GM19043 (cell line): Measurements from ENCODE around the gene APLF.
A peak's percentile ranks its signal among the peaks of the same experiment; 100 is the strongest.

ENCODE experiments used
- ATAC-seq: cut with Tn5 transposase; IDR thresholded peaks from one replicate; pipeline ENCODE4 v1.9.1; 2021; ENCODE audit warnings: low read depth; ENCODE audit not compliant: unreplicated experiment

The APLF gene, protein sequence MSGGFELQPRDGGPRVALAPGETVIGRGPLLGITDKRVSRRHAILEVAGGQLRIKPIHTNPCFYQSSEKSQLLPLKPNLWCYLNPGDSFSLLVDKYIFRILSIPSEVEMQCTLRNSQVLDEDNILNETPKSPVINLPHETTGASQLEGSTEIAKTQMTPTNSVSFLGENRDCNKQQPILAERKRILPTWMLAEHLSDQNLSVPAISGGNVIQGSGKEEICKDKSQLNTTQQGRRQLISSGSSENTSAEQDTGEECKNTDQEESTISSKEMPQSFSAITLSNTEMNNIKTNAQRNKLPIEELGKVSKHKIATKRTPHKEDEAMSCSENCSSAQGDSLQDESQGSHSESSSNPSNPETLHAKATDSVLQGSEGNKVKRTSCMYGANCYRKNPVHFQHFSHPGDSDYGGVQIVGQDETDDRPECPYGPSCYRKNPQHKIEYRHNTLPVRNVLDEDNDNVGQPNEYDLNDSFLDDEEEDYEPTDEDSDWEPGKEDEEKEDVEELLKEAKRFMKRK

DNA sequence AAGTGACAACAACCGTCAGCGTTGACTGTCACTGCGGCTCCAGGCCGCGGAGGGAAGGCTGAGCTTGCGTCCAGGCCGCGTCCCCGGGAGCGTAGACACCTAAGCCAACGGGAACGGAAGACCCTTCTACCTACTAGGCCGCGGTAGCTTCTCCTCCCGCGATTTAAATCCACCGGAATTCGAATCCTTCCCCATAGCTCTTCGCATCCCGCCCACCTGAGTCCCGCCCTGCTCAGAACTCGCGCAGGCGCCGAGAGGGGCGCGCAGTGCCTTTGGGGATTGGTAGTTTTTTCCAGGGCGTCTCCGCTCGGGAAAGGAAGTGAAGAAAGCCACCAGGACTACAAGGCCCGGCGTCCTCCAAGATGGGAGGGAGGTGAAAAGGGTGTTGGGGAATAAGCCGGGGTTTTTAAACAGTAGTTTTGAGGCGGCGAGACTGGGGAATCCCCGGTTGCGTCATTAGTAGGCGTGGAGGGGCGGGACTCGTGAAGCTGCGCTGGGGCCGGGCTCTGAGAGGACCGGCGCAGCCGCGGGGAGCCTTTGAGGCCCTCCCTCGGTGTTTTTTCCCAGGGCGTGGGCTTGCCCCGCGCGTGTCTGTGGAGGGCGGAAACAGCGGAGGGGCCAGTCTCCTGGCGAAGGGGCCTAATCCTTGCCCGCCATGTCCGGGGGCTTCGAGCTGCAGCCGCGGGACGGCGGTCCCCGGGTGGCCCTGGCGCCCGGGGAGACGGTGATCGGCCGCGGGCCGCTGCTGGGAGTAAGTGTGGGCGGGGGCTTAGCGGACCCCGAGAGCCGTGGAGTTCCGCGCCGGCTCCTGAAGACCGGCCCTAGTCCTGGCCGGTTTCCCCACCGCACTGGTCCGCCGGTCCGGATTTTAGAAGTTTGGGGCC, at the start of gene APLF, which contains the start of gene FBXO48:
TSS of gene APLF (plus strand) at position 509 of the 884 bp plus-strand sequence. CDS start at position 656, 147 bp downstream.
TSS of gene FBXO48 (minus strand) at position 218 of the 884 bp plus-strand sequence. CDS start 2,149 bp downstream, outside the sequence.
- peak; percentile 90 for ATAC-seq

DNA sequence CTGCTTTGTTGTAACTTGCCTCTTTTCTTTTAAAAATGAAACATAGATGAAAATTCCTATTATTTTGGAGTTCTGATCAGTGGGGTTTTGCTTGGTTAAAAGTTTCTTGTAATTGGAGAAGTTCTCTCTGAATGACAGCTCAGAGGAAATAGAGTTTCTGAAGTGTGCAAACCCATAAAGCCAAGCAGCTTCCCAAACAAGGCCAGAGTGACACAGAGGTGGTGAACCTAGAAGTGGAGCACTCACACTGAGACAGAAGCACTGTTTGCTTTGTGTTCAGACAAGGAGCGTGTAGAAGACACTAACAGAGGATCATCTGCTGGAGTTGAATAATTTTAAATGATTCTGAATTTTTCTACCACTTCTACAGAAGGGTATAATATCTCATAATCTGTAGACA, 49.5 kb upstream of the APLF start:
- no peak for ATAC-seq

DNA sequence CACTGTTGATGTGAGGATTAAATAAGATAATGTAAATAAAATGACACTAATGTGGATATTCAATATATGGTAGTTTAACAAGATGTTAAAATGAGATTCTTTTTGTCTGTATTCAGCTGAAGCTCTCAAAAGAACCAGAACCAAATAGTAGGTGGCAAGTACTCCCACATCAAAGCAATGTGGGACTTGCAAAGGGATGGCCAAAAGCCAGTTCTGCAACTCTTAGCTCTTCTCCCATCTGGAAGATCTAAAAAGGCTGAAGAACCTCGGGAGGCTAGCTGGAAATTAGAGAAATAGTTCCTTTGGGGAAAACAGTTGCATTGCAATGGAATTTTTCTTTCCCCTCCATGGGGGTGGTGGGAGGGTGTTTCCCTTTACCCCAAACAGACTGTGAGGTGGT, 49.0 kb upstream of the APLF start:
- ATAC-seq = no peak

DNA sequence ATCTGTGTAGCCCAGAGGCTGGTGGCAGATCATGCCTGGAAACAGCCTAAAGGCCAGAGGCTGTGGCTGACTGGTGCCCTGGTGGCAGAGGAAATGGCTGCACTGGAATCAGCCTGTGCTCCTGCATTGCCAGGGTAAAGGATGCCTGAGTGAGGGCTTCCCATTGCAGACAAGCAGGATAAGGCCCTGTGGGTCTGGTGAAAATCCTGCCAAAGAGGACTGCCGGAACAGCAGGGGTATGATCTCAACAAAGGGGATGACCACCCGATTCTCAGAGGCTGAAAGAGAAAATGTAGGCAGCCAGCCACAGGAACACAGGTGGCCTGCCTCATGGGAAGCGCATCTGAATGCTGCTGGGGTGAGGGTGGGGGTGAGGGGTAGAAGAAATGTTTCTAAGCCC, 48.5 kb upstream of the APLF start:
- ATAC-seq = no peak

DNA sequence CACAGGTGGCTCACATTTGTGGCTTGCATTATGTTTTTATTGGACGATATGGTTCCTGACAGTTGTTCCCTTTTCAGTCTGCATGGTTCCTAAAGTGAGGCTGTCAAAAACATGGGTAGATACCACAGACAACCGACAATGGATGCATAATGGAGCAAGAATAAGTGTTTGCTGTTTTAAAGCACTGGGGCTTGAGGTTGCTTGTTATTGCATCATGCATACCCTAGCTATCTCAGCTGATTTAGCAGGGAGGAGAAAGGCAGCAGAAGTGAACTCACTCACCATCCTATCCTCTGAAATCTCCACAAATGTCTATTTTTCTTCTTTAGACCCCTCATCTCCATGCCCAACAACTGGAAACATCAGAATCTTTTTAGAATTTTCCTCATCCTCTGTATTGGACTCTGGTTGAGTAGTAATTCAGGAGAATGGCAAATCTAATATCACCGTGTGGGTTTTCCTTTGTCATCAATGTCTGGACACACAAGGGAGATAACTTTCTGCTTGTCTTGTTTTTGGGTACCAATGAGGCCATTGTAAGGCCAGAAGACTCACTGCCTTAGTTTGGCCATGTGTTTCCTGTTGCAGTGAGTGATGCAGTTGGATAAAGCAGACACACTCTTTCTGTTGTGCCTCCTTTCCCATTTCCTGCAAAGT, 47.0 kb upstream of the APLF start:
- no peak for ATAC-seq

DNA sequence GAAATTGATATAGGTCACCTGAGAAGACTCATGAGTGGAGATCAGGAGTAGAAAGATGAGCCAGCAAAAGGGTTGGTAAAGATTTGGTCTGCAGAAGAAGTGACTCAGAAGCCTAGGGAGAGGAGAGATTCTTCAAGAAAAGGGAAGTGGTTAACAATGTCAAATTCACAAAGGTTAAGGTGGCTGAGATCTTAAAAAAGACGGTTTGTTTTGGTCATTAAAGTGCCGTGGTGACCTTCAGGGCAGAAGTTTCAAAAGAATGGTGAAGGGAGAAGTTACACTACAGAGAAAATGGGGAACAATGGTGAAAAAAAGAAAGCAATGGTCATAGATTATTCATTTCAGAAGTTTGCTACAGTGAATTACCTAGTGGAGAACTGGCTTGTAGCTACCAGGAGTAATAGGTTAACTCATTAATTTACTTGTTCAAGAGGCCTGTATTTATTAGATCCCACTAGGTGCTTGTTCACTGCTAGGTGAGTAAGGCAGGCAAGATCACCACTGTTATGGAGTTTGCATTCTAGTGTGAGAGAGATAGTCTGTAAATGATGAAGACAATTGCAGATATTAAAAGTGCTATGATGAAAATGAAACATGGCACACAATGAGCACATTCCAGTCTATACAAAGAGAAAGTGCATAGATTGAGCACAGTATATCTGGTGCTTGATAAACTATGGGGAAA, 43.3 kb upstream of the APLF start:
- ATAC-seq = peak; percentile 82

DNA sequence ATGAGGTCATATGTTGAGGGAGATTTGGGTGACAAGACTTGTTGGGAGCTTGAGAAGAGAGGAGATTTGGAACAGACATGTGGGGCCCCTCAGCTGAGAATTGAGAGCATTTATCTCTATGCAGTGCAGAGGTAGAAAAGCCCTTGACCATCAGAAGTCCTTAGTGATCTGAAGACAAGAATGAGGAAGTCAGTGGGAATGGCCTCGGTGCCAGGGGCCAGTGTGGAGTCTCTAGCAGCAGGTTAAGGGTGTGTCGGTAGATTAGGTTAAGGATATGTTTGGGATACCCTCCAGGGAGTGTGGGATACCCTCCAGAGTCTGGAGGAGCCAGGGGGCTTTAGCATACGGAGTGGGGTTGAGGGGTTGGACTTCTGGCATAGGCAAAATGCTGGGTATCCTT, 41.9 kb upstream of the APLF start:
- ATAC-seq = no peak

DNA sequence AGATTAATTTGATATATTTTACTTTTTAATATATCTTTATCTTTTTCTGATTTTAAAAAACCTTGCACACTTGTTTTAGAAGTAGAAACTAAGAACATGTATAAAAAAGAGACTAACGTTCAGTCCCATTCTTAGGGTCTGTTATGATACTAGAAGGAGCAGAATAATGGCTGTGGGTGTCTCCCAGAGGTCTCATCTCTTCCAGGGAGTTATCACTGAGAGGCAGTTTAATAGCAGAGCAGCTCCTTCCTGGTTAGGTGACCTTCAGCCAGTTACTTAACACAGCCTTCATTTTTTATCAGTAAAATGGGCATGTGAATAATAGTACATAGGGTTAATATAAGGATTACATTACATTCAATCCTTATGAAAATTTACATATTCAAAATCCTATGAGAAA, 40.9 kb upstream of the APLF start:
- no peak for ATAC-seq

DNA sequence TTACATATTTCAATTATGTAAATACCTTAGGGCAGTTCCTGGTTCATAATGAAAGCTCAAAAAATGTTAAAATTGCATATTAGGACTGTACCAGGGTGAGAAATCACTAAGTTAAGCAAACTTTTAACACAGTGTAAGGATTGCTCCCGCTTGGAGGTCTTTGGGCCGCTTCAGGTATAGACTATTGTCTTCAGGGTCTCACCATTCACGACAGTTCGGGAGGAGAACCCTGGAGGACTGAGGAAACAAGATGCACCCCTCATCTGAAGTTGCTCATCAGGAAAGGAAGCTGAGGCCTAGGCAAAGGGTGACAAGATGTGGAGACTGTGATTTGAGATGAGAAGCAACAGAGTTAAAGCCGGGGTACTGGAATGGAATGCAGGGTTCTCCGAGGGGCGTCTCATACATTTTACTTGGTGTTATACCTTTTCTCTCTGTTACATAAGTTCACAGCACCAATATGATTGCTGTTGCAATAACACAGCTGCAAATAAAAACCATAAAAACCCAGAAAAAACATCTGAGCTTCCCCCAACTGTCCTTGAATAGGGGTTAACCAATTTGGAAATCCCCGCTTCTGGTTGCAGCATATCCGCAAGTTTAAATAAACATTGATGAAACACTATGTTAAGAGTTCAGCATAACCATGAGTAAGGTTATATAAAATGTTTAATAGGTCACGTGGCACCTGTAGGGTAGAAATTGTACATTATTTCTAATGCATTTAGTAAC, 40.4 kb upstream of the APLF start:
- ATAC-seq = no peak

DNA sequence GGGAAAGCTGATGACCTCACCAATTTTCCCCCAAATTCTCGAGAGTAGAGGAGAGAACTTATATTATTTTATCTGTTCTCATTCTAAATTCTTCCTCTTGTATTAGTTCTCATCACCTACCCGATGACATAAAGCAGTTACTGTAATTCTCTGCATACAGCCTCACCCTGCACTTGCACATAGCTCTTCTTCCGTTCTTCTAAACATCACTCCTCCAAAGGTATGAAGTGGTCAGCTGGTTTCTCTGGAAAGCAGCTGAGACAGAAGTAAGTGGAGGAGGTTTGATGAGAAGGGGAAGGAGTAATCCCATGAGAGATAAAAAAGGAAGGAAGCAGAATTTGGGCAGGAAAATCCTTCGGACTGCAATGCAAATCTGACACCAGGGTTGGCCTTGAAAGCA, 39.3 kb upstream of the APLF start:
- no peak for ATAC-seq

DNA sequence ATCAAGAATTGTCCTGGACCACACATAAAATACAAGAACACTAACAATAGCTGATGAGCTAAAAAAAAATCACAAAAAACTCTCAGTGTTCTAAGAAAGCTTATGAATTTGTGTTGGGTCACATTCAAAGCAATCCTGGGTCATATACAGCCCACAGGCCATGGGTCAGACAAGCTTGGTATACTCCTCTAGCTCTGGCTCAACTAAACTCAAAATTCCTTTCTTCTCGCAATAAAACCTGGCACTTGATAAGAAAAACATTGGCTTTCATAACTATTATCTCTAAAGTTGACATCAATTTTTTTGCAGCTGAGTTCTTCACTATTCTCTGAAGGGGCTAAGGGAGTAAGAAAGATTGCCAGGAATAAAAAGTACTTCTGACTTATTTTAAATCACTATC, 38.6 kb upstream of the APLF start:
- ATAC-seq = no peak

DNA sequence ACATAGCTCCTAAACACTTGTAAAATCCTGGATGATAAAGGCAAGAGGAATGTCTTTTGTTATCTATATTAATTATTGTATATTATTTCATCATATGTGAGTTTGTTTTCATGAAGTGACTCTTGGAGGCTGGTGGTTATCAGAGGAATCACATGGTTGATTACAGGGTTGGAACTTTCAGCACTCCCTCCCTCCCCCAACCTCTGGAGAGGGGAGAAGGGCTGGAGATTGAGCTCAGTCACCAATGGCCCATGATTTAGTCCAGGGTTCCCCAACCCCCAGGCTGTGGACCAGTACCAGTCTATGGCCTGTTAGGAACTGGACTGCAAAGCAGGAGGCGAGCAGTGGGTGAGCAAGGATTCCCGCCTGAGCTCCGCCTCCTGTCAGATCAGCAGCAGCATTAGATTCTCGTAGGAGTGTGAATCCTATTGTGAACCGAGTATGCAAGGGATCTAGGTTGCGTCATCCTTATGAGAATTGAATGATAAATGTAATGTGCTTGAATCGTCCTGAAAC, 38.0 kb upstream of the APLF start:
- no peak for ATAC-seq

DNA sequence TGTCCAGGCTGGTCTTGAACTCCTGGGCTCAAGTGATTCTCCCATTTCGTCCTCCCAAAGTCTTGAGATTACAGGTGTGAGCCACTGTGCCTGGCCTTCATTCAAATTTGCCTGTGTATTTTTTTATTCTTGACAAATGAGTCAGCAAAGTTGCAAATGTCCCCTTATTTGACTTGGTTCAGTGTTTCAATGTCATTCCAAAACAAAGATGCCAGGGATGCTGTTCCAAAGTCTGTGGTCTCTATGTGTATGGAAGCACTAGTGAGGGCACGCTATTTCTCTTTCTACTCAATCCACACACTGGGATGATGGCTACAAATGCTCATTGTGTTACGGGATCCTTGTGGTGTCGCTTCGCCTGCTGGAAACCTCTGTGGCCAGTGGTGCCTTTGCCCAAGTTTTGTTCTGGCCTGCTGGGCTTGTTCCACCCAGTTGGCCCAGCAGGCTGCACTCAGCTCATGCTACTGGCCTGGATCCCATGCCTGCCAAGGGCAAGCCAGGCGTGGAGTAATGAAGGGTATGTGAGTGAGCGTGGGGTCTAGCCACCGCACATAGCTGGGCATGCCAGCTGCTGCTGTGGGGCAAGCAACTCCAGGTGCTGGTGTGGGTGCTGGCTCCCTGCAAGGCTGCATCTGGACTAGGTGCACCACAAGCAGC, 35.9 kb upstream of the APLF start:
- no peak for ATAC-seq

DNA sequence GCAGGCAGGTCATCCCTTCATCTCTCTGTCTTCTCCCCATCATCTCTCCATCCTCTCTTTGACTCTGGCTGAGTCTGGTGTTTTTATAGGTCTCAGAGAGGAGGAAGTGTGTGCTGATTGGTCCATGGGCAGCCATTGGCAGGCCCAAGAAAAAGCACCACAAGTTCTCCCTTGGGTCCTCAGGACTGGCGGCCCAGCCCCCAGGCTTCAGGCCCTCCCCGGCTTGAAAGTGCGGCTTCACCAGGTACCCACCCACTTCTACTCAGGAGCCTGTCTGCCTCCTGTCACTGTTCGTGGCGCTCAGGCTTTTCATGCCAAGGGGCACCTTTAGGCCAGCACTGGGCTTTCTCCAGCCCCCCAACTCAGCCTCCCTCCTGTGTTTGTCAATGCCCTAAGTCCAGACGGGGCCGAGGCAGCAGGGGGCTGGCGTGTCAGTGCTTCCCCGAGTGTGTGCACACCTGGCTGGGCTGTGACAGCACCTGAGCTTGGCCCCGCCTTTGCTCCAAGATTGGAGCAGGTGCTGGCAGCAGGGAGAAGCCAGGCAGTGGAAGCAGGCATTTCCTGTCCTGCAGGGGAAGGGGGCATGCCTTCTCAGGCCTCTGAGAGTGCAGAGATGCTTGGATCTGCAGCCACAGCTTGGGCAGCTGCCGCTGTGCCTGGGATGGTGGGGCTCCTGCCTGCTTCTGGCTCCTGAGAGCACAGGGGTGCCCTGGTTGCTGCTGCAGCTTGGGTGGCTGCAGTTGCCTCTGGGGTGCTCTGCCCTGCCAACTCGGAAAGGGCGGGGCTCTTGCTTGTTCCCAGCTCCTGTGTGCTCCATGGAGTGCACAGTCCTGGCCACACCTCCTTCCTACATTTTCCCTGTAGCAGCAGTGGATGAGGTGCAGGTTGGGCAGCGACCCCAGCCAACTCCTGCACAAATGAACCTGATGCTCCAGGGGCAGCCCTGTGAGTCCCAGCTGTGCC, 34.4 kb upstream of the APLF start:
- no peak for ATAC-seq

DNA sequence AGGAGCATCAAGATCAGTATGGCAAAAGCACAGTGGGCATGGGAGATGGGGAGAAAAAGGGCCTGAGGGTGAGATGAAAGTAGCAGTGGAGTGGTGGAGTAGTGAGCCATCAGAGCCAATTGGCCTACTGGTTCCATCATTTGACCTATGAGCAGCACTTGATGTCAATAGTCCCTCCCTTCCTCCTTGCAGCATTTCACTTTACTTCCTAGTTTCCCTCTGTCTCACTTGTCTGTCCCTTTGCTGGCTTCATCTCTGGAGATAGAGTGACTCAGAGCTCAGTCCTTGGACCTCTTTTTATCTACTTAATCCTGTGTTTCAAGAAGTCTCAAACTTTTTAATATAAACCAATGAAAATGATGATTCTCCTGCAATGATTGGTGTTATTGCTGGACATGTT, 32.4 kb upstream of the APLF start:
- no peak for ATAC-seq

DNA sequence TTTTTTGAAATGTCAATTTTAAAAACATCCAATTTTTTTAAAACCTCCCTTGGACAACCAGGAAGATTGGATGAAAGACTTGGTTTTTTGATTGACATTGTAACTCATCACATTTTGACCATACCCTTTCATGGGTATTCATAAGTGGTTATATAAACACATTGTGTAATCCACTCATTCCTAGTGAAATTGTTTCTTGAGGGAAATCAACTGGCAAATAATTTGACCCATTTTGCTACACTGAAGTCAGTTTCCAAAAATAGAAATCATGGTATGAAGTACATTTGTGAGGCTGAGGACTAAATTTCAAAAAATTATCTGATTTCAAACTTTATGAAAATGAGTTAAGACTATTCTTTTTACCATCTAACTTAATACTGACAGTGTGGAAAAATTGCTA, 31.8 kb upstream of the APLF start:
- no peak for ATAC-seq

DNA sequence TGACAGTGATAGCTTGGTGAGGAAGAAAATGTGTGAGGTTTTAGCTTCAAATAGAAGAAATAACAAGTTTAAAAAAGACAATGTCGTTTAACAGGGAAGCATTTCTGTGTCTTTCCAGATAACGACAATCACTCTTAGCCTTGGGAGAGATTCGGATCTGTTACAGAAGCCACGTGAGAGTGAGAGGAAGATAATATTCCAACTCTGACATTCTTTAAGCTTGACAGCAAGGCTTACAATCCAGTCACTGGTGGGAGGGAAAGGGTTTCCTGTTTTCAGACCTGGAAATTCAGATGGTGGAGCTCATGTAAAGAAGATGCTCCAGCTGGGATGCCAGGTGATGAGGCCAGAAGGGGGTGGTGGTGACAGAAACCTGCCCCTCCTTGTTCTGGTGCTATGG, 31.1 kb upstream of the APLF start:
- no peak for ATAC-seq
